Stimulated activated CD4-positive, alpha-beta T cell treated with anti-CD3 and anti-CD28 coated beads, Interleukin-15, amount 100 ng/mL, for 1 hour (primary cell): Measurements from ENCODE around the gene CPEB3.

Source experiments
- DNase-seq, 2 donors: peaks; one replicate each; pipeline ENCODE4 v3.0.0-alpha.2; 2020; ENCODE audit warnings: low read depth in 1 of 2, low spot score in 1 of 2

Gene CPEB3

GRCh38 chr10:92108747-92109146 lies 182.1 kb downstream of the CPEB3 start:
- DNase-seq: no peak

DNA sequence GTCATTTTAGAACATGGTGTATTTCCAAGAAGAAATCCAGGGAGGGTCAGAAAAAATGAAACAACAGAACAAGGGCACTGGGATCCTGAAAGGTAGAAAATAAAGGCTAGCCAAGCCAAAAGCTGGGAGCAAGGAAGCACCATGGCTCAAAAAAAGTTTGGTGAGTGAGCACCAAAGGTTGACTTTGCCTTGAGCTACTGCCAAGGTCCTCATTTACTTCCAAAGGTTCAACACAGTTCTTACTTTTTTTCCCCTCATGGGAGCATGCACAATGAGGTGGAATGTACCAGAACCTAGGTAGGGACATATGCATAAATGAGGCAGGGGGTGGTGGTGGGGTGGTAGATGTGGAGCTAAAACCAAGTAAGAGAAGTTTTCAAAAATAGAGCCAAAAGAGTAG lies 182.8 kb downstream of the CPEB3 start:
- no peak for DNase-seq

DNA sequence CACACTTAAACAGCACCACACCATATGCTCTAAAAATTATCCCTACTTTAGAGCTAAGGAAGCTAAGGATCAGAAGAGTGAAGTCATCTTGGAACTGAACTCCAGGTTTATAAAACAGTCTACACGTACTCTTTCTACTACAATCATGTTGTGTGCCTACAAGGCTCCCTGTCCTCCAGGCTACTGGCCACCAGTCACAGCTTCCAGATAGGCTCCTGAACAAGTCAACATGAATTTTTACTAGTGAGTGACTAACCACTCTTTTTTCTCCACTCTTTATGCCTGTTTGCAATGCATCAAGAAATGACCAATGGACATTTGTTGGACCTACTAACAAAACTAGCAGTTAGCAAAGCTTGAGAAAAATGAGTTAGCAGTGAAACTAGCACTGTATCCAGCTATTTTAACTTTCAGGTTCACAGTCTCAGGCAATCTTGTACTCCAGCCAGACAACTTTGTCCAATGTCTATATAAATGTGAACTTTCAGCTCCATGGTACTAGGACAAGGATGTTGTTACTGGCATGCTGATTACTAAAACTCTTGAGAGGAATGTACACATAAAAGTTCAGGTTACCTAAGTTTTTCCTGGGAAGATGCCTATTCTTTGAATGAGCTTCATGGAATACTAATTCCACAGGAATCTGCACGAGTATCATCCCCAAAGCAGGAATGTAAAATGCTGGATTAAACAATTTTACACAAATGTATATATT lies 187.3 kb downstream of the CPEB3 start:
- DNase-seq: no peak

DNA sequence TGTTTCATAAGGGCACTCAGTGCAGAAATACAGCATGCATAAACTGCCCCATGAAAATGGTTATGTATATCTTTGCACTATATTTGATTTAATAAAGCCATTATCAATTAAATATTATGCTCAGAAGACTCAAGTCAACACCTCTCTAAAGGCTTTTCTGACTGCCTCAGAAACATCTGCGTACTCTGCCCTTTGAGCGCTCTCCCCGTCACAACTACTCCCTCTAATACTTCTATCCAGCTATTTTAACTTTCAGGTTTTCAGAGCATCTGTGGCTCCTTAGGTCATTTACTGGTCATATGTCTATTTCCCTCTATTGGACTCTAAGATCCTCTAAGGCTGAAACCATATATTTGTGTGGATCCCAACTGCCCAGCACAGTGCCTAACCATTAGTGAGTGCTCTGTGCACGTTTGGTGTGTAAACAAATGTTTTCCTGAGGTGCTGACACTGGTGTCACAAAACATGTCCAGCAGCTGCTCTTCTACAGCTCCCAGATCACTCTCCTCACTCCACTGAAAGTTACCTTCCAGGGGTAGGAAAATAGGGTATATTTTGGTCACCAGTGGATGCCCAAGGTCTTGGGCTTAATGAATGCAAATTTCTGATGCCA lies 188.2 kb downstream of the CPEB3 start:
- no peak for DNase-seq

GRCh38 chr10:92094960-92095359 lies 195.9 kb downstream of the CPEB3 start:
- no peak for DNase-seq

GRCh38 chr10:92091965-92092364 lies 198.9 kb downstream of the CPEB3 start:
- DNase-seq: no peak

- peak; percentile 3 to 10 for DNase-seq
Measured at GRCh38 chr10:92087750-92088395, 203.0 kb downstream of the CPEB3 start.

GRCh38 chr10:92082583-92083280 lies 208.1 kb downstream of the CPEB3 start:
- DNase-seq: no peak

- no peak for DNase-seq
Measured at GRCh38 chr10:92081641-92082040, 209.2 kb downstream of the CPEB3 start.

GRCh38 chr10:92080244-92080643 lies 210.6 kb downstream of the CPEB3 start:
- DNase-seq: no peak

- DNase-seq: no peak
Measured at GRCh38 chr10:92079003-92079402, 211.9 kb downstream of the CPEB3 start.

DNA sequence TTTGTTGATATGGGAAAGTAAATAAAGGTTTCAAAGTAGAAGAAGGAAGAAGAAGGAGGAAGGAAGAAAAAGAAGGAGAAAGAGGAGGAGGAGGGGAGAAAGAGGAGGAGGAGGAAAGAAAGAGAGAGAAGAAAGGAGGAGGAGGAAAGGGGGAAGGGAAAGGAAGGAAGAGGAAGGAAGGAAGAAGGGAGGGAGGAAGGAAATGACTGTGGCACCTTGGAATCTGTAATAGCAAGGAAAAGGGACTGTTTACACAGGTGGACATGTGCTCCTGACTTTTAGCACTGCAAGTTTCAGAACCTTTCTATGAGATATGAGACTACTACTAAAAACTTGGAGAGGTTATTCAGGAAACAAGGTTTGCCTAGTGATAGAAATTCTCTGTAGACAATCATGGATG lies 214.2 kb downstream of the CPEB3 start:
- no peak for DNase-seq

DNA sequence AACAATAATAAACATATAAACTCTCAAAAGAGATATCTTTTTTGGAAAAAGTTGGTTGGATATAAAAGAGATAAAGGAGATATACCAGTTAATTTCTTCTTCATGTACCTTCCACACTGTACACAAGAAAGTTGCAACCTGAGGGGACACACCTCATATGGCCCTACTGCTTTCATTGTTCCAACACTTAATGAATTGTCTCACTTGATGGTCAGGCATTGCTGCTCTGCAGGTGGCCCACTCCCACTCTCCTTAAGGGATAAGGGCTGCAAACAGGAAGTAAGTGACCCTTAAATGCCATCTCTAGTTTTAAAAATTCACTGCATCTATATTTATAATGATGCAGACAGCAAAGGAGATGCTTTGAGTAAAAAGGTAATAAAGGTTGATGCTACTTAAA lies 215.0 kb downstream of the CPEB3 start:
- DNase-seq: no peak

DNA sequence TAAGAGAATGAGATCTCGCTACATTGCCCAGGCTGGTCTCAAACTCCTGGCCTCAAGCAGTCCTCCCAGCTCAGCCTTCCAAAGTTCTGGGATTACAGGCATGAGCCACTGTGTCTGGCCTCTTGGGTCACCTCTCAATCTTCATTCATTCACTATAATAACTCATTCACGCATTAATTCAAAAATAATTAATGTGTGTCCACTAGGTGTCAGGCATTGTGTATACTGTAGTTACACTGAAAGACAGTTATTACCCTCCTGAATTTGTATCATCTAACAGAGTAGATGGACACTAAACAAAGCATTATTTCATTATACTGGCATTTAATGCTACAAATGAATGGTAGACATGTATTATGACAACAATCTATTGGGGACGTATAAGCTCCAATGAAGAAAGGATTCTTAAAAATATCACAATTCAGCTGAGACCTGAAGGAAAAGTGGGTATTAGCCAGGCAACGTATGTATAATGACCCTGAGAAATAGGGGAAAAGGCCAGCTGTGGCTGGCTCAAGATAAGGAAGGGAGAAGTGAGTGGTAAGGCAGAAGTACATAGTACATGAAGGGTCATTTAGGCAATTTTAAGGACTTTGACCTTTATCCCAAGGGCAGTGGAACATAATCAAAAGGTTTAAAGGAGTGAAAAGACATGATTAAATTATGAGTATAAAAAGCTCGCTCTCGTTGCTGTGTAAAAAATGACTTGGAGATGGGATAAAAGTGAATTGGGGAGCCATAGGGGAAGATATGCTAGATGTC lies 216.6 kb downstream of the CPEB3 start:
- no peak for DNase-seq

DNA sequence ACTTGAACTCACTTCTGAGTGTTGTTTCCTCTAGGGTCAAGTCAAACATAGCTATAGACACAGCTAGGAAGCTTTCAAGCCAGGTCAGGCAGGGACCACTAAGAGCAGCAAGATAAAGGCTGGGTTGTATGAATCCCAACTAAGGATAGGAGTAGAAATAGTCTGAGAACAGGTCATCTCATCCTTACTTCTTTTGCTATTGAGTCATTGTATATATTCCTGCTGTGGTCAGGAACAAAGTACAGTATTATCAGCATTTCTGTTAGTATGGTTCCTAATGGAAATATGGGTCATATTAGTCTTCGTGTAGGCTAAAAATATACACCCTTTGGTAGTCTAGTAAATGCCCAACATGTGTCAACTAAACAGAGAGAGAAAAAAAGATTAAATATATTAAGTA lies 222.0 kb downstream of the CPEB3 start:
- DNase-seq: no peak

DNA sequence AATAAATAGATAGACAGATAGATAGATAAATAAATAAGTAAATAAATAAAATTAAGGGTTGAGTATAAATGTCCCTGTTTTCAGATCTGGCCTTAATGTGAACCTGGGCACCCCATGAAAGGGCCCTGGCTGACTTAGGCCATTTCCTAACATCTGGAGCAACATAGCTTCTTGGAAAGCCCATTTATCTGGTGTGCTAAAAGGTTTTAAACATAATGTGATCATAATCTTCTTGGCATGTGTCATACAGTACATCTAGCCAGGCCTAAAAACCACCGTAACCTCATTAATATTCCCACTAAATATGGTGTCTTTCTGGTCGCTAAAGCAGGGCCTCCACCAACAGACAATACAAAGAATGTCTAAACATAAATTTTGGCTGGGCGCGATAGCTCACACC lies 224.5 kb downstream of the CPEB3 start:
- DNase-seq: no peak

DNA sequence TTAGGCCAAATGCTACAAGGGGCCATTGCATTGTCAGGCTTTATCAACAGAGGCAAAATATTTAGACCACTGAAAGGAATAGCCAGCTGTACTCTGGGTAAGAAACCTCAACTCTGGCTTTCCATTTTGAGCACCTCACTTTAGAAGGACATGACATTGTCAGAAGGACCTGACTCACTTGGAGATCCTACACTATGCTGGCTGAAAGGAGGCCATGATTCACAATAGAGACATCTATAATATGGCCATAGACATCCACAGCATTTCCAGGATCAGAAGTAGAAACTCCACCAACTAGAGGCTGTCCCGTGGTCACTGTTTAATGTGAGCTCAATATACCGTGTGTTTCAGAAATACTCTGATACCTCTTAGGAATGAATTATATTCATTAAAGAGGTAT lies 226.4 kb downstream of the CPEB3 start:
- no peak for DNase-seq

- no peak for DNase-seq
Measured at GRCh38 chr10:92062273-92062672, 228.6 kb downstream of the CPEB3 start.

- no peak for DNase-seq
Measured at GRCh38 chr10:92054807-92055206, 236.1 kb downstream of the CPEB3 start.

DNA sequence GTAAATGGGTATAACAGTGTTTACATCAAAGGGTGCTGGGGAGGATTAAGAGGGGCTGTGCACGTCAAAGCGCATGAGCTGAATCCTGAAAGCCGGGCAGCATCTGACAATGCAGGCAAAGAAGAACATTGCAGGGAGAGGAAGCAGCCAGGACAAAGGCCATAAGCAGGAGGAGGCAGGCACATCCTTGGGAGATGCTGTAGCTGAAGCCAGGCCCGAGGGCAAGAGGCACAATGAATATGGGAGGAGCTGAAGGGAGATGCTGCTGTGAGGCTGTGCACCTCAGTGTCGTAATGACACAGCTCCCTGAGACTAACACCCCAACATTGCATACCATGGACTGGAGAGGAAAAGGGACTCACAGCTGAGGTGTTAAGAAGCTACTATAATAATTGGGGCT lies 238.1 kb downstream of the CPEB3 start:
- DNase-seq: no peak

DNA sequence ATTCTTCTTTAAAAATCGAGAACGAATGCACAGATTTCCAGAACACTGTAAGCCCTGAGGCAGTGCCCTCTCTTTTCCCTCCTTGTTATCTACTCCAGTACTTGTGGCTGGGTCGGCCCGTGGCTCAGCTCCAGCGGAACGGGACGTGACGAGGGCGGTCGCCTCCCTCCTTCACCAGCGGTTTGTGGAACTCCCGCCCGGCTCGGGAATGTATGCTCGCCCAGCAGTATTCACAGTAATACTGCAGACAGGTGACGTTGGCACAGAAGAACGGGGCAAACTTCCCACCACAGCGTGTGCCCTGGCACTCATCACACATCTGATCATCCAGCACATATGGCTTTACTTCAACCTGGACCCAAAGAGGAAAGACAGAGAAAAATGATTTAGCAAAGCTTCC lies 238.8 kb downstream of the CPEB3 start:
- DNase-seq: no peak
